CD4-positive, alpha-beta T cell treated with Interleukin-12 subunit alpha and Interleukin-12 subunit beta, for 1 hour (primary cell): ENCODE results near the gene TPCN2.
A peak's percentile ranks its signal among the peaks of the same experiment; 100 is the strongest.

Experiments used
- DNase-seq: peaks from one replicate; pipeline ENCODE4 v3.0.0-alpha.2; 2020

The TPCN2 gene

DNA sequence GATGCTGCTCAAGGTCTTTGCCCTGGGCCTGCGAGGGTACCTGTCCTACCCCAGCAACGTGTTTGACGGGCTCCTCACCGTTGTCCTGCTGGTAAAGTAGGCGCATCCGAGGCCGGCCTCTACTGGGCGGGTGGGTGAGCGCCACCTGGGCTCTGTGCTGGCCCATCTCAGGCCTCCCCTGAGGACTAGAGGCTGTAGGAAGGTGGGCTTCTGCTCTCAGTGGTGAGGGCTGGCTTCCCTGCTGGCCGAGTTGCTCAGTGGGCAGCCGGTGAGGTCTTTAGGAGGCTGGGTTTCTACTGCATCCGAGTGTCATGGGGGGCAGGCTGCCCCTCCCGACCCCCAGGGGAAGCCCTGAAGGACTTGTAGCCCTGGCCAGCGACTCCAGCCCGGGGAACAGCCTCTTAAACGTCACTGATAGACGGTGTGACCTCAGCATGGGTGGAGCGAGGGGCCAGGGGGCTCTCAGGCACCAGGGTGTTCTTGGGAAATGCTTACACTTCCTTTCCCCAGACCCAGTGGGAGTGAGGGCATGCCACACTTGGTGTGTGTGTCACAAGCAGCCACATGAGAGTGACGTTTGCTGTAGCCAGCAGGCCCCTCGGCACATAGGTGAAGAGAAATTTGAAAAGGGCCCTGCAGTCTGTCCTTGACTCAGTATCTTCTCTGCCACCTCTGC, 30.3 kb downstream of the TPCN2 start:
- DNase-seq: peak; percentile 7

DNA sequence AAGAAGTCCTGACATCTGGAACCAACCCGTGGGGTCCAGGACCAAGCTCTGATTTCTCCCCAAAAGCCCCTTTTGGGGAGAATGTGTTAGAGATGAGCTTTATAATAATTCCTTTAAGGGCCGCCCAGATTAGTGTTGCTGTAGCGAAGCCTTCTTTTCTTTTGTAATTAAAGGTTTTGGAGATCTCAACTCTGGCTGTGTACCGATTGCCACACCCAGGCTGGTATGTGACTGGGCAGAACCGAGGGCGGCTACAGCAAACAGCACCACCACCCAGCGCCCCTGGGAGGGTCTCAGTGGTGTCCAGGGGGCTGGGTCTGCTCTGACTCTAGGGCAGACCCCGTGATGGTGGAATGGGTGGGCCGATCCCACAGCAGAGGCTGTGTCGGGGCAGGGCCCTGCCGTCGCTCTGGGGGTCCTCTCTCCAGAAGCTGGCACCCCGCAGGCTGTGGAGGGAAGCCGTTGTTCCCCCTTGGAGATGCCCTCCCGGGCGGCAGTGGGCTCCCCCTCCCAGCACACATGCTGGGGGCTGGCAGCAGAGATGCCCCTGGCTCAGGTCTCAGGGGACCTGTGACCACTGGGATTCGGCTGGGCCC, 31.0 kb downstream of the TPCN2 start:
- DNase-seq: no peak

DNA sequence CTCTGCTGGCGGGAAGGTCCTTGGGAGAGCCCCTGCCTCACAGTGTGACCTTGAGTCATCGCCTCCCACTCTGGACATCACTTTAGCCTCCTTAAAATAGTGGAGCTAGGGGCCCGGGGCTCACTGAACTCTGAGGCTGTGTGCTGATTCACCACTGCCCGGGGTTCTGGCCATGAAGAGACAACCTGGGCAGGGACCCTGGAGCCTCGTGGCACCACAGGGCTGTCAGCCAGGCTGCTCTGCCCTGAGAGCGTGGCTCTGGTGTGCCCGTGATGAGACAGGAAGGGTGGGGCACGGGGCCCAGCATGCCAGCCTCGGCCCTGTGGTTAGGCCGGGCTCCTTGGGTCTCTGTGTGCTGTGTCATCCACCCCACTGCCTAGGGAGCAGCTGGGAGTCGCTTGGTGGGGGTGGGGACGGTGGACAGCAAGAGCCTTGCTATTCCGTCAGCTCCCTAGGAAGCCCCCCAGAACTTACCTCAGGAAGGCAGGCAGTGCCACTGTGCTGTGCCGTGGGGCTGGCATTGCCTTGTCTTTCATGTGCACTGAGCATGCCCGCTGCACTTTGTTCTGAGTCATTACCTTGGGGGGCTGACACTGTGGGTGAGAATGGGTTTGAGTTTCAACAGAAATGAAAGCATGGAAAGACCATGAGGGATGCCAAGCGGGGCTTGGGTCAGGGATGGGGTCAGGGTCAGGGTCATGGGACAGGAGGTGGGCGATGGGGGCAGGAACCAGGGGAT, 31.7 kb downstream of the TPCN2 start:
- DNase-seq: peak; percentile 41

DNA sequence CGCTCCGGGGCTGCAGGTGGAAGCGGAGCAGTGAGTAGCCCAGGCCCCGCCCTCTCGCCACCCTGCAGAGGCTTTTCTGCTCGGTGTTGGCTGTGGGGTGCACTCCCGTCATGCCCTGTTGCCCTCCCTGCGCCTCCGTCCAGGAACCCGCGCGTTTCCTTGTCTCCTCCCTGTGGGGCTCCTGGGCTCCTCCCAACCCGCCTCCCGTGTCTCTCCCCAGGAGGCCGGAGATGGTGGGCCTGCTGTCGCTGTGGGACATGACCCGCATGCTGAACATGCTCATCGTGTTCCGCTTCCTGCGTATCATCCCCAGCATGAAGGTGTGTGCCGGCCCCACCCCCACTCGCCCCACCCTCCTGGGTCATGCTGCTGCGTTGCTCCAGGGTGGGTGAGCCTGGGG, 32.4 kb downstream of the TPCN2 start:
- no peak for DNase-seq

DNA sequence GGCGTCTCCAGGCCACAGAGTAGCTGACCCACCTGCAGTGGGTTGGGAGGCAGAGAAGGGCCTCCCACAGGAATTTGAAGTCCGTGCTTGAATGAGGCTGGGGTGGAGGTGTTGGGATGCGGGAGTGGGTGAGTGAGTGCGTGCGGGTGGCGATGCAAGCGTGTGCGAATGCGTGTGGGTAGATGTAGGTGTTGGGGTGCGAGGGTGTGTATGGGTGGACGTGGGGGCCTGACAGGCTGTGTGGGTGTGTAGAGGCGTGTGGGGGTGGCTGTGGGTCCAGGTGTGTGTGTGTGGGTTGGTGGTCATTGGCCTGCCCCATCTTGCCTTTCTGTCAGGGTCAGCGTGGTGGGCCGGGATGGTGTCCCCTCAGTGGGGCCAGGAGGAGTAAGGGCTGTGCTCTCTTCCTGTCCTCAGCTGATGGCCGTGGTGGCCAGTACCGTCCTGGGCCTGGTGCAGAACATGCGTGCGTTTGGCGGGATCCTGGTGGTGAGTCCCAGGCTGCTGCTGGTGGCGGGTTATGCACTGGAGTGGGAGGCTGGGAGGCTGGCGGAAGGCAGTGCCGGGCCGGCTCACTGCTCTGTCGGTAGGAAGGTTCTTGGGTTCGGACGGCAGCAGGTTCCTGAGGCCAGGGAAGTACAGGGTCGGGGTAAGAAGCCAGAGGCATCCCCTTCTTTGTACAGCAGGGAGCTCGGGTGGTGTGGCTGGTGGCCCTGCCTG, 35.0 kb downstream of the TPCN2 start:
- DNase-seq: no peak

DNA sequence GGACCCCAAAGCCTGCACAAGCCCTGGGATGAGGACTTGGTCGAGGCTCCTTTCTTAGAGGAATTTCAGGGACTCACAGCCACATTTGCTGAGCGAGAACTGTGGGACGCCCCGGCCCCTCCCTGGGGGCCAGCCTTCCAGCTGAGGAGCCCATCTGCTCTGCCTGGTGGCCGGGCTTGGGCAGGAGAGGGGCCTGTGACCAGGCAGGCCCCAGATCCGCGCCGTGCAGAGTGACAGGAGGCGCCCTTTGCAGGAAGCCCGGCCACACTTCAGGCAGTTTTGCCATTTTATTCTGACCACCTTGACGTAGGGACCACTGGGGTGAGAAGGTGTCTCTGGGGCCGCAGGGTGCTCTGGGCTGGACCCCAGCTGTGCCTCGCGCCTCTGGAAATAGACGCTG, 35.6 kb downstream of the TPCN2 start:
- no peak for DNase-seq

DNA sequence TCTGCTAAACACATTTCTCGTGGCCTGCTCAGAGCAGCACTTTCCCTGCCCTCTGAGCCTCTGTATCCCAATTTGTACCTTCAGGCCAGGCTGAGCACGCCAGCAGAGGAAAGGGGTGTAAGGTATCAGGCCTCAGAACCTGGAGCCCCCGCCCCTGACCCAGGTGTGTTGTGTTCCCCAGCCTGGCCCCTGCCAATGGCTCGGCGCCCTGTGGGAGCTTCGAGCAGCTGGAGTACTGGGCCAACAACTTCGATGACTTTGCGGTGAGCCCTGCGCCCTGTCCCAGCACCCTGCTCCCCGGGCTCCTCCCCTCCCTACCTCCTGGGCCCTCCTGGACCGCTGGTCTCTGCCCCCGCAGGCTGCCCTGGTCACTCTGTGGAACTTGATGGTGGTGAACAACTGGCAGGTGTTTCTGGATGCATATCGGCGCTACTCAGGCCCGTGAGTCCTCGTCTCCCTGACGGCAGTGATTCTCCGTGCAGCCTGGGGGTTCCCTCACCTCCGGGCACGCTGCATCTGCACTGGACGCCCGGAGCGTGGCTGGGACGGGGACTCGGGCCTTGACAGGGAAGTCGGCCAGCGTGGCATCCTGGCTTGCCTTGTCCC, 36.9 kb downstream of the TPCN2 start:
- no peak for DNase-seq

DNA sequence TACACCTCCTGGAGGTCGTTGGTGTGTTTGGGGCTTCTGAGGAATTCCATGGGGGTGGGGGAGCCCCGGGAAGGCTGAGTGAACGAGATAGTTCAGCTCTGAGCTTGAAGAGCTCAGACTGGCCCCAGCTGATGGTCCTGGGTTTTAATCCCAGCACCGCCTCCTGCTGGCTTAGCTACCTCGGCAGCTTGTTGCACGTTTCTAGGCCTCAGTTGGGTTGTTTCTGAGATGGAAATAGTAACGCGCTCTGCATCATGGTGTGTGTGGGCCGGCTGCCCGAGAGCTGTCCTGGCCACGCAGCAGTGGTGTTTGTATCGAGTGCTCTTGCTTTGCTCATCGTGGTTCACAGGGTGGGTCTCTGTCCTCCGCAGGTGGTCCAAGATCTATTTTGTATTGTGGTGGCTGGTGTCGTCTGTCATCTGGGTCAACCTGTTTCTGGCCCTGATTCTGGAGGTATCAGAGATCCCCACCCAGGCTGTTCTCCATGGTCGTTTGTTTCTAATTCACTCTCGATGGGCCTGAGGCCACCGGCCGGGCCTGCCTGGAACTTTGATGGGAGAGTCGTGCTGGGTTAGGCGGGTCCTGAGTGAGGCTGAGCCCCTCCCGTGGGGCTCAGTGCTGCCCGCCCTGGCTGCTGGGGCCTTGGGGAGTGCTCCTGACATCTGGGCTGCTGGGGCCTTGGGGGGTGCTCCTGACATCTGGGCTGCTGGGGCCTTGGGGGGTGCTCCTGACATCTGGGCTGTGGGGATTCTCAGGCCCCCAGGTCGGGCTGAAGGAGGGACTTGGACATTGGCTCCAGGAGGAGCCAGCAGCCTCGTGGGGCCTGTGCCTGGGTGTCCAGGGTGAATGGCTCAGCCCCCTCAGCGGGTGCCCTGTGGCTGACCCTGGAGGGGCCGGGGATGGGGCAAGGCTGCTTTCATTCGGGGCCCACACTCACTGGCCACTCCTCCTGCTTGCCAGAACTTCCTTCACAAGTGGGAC, 37.7 kb downstream of the TPCN2 start:
- DNase-seq: no peak

DNA sequence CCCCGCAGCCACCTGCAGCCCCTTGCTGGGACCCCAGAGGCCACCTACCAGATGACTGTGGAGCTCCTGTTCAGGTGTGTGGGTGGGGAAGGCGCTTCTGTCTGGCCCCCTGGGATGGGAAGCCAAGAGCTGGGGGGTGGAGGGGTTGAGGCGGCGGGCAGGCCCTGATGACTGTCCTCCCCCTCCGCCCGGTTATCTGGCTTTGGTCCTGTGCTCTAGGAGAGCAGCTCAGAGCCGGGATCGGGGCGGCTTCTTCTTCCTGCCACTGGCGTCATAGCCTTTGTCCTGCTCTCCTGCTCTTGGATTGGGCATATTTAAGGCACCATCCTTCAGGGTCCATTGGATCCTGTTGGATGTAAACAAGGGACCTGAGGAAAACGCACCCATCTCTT, 38.4 kb downstream of the TPCN2 start:
- no peak for DNase-seq

DNA sequence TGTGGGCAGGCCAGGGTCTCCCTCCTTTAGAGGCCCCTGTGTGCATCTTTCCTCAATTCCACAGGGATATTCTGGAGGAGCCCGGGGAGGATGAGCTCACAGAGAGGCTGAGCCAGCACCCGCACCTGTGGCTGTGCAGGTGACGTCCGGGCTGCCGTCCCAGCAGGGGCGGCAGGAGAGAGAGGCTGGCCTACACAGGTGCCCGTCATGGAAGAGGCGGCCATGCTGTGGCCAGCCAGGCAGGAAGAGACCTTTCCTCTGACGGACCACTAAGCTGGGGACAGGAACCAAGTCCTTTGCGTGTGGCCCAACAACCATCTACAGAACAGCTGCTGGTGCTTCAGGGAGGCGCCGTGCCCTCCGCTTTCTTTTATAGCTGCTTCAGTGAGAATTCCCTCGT, 39.1 kb downstream of the TPCN2 start:
- no peak for DNase-seq

DNA sequence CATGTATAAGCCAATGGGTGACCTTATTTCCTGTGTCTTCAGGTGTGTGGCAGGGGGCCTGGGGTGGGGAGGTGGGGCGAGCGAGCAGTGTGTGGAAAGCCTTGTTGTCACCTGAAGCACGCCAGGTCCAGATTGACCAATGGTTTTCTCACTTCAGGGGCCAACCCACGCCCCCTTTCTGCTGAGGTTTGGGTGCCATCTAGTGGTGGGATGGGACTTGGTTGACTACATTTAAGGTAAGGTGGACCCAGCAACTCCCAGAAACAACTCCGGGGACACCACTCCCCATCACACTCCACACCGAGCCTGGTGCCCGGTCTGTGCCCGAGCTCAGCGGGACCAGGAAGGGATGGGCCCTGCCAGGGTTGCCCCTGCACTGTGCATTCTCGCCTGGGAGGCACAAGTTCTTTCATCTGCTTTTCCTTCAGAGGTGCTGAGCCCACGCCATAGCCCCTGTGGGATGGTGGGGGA, 40.0 kb downstream of the TPCN2 start:
- DNase-seq: peak; percentile 67

DNA sequence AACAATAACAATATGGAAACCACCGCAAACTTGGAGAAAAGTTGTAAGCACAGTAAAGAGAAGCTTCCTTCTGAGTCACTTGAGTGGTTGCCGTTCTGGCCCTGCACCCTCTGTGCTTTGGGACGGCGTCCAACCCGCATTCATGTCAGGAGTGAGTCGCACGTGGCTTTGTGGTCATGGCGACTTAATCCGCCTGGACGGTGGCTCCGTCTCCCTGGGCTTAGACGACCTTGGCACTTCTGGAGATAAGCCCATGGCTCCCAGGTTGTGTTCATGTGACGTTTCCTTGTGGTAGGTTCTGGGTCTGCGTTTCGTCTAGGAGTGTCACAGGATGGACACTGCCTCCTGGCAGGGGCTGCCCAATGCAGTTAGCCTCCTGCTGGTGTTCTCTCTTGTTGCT, 40.5 kb downstream of the TPCN2 start:
- no peak for DNase-seq

DNA sequence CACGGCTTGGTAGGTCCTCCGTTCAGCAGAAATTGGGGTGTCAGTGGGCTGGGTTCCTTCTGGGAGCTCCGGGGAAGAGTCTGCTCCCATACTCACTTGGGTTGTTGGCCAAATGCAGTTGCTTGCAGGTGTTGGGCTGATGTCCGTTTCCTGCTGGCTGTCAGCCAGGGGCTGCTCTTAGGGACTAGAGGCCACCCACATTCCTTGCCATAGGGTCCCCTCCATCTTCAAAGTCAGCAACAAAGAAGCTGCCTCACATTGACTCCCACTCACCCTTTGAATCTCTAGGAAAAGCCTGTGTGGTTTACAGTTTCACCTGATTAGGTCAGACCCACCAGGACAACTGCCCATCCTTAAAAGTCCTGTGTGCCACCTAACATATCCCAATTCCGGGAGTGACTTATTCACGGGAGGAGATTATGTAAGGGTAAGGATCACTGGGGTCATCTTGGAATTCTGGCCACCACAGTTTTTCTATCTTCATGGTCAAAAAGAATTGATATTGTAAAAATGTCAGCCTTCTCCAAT, 43.0 kb downstream of the TPCN2 start:
- no peak for DNase-seq

DNA sequence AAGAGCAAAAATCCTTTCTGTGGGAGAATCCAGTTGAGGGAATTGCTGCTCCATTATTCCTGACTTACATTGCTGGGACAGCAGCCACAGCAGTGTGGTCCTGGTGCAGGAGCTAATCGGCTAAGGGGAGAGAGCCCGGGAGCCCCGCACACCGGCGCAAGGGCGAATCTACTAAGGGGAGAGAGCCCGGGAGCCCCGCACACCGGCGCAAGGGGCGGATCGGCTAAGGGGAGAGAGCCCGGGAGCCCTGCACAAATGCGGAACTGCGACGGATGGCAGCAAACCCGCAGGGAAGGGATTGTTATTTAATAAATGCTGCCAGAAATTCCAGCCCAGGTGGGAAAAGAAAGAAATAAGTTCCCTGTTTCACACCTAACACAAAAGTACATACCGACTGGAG, 43.5 kb downstream of the TPCN2 start:
- no peak for DNase-seq

DNA sequence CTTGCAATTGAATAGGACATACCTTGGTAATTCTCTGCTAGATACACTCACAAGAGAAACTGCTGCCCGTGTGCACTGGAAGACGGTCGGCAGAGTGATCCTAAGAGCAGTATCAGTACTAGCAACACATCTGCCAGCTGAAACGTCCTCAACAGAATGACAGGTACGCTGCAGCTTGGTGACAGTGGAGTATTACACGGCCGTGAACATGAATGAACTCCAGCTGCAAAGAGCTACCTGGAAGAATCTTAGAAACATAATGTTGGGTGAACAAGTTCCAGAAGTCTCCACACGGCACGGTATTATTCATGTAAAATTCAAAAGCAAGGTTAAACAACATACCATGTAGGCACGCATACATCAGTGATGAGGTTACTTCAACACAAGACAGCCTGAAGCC, 44.4 kb downstream of the TPCN2 start:
- DNase-seq: no peak

DNA sequence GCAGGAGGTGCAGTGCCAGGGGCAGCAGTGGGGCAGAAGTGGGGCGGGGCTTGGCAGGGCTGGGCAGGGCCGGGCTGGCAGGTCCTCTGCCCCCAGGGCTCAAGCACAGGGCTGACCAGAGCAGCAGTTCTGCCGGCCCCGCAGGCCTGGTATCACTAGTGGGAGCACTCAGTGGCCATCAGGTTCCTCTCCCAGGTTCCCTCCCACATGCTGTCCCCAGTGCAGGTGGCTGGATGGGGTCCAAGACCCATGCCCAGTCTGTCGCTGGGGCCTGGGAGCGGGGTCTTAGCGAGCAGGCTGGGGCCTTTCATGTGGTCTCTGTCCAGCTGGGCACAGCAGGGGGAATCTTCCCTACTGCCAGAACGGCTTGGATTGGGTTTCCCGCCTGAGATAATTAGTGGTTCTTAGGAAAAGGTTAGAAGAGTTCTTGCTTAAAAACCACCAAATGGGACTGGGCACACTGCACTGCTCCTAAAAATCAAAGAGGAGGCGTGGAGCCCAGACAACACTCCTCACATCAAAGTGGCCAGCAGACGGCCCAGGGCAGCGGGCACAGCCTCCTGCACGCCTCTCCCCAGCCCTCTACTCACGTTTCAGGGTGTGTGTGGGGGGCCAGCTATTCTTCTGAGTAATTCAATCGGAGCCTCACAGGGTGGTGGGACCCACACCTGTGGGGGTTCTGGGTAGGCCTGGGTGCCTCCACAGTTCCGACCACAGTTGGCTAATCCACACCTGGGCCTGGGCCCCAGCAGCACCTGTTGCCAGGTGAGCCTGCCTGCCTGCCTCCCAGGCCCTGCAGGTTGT, 45.6 kb downstream of the TPCN2 start:
- no peak for DNase-seq

DNA sequence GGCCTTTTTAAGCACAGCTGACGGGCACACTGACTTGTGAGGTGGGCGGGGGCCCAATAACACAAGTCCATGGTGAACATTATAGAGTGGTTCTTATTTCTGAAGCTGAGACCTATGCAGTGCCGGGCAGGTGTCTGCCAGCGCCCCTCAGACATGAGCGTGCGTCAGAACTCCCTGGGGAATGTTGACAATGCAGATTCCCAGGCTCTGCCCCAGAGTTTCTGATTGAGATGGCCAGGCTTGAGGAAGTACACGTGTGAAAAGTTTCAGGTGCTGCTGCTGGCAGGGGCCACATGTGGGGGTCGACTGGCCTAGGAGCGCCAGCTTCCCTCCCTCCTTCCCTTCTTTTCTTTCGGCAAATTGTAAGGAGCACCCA, 46.2 kb downstream of the TPCN2 start:
- no peak for DNase-seq

DNA sequence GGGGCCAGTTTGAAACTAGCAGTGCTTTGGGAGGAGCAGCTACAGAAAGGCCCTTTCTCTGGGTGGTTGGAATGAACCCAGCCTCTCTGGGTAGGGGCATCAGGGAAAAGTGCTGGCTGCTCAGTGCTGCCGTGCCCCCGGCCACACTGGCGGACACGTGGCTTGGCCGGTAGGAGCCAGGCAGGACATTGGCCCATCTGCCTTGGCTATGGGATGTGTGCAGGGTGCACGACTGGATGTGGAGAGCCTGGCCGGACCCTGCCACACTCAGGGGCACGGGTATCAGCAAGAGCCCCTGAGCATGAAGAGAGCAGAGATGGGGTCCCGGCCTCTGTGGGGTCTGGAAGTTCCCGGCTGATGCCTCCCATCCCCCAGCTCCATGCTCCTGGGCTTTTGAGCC, 46.6 kb downstream of the TPCN2 start:
- DNase-seq: no peak

DNA sequence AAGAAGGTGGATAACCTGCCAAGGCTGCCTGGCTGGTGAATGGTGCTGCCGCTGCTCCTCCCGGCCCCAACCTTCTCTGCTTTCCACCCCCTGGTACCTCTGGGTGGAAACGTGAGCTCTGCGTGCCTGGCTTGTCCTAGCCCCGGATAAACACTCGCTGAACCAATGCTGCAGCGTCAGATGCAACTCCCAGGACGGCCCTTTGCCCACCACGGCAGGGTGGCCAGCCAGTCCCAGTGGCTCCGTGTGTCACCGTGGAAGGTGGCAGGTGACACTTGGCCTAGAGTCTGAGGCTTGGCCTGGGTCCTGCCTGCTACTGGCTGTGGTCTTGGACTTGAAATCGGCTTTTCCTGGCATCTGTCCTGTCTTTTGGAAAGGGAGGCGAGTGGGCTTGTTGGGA, 47.7 kb downstream of the TPCN2 start:
- DNase-seq: no peak

DNA sequence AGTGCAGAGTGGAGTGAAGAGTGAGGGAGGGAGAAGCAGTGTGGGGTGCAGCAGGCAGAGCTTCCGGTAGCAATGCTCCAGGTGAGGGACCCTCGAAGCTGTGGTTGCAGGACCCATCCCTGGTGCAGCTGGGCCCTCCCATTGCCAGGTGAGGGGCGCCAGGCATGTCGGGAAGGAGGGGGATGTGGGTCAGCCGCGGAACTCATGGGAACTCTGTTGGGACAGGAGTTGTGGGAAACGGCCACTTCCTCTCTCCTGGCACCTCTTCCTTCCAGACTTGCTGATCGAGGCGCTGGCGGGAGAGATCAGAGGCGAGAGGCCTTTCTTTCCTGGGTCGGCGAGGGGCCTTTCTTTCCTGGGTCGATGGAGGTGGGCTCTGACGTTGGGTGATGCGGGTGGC, 48.5 kb downstream of the TPCN2 start:
- no peak for DNase-seq

DNA sequence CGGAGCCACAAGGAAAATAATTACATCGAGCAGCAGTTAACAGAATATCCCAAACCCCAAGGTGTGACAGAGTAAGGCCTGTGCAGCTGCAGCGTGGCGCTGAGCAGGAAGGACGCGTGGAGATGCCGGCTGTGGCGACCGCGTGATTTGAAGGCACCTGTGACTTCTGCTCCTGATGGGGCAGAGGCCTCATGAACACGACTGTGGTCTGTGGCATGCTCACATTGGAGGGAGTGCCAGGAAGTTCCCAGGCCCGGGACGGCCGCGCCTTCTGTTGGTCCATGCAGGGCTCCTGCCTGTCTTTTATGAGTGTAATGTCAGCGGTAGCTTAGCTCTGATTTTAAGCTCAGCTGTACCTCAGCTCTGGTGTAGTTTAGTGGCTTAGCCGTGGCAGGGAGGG, 50.4 kb downstream of the TPCN2 start:
- DNase-seq: no peak
